GM12875 (cell line): ENCODE data around the gene HS6ST2.

Experiments
- H3K4me3 ChIP-seq: one replicate; pipeline ENCODE4 v1.5.1; 2011; ENCODE audit warnings: low read depth, low read length, control low read depth
- TF ChIP-seq, protein P1 (sequence below): IDR thresholded peaks from 2 replicates; pipeline ENCODE4 v1.5.1; 2011; ENCODE audit warnings: low read depth, mild to moderate bottlenecking, control low read depth, inconsistent platforms, low read length, moderate library complexity, borderline replicate concordance; ENCODE audit not compliant: insufficient read depth

The HS6ST2 gene

DNA sequence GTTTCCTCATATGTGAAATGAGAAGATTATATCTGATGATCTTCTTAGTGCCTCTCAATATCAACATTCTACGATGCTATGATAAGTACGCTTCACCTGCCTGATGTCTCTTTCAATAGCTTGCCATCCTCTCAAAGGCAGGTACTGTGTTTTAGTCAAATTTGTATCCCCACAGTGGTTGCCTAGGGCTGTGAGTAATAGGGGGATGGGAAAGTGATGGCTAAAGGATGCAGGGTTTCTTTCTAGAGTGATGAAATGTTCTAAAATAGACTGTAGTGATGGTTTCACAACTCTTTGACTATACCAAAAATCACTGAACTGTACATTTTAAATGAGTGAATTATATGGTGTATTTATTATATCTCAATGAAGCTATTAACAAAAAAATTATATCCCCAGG lies 142.8 kb downstream of the HS6ST2 start:
- H3K4me3 ChIP-seq = no peak overlapping the region
- TF ChIP-seq, protein P1, sequence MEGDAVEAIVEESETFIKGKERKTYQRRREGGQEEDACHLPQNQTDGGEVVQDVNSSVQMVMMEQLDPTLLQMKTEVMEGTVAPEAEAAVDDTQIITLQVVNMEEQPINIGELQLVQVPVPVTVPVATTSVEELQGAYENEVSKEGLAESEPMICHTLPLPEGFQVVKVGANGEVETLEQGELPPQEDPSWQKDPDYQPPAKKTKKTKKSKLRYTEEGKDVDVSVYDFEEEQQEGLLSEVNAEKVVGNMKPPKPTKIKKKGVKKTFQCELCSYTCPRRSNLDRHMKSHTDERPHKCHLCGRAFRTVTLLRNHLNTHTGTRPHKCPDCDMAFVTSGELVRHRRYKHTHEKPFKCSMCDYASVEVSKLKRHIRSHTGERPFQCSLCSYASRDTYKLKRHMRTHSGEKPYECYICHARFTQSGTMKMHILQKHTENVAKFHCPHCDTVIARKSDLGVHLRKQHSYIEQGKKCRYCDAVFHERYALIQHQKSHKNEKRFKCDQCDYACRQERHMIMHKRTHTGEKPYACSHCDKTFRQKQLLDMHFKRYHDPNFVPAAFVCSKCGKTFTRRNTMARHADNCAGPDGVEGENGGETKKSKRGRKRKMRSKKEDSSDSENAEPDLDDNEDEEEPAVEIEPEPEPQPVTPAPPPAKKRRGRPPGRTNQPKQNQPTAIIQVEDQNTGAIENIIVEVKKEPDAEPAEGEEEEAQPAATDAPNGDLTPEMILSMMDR = no peak

DNA sequence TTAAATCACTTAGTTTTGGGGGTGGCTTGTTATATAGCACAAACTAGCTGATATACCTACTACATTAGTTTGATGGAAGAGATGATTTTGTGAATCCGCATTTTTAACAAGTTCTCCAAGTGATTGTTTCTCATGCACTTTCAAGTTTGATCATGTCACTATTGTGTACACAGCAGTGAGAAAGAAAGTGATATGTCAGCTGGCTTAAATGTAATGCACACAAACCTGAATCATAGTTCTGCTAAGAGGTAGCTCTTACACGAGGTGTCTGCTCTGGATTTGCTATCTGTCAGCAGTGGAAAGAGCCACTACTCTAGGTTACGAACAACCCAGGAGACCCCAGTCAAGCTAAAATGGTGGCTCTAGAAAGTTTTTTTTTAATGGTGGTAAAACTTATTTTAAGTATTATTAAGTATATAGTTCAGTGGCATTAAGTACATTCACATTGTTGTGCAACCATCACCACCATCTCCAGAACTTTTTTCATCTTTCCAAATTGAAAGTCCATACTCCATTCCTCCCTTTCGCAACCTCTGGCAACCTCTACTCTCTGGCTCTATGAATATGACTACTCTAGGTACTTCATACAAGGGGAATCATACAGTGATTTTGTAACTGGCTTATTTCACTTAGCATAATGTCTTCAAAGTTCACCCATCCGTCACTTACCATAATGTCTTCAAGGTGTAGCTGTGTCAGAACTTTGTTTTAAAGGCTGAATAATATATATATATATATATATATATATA lies 147.3 kb downstream of the HS6ST2 start:
- no peak overlapping the region for H3K4me3 ChIP-seq

DNA sequence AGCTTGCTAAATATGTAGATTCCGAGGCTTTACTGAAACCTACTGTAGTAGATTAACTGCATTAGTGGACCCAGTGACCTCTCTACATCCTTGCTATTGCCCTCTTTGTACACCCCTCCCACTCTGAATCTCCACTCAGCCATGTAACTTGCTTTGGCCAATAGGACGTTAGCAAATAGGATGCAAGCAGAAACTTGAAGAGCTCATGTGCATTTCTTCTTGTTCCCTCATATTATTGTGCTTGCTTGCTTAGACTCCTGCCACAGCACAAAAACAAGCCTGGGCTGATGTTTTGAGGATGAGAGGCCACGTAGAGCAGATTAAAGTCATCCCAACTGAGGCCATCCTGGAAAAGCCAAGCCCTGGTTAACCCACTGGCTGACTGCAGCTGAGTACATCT lies 147.9 kb downstream of the HS6ST2 start:
- TF ChIP-seq, protein P1 = no peak
- no peak overlapping the region for H3K4me3 ChIP-seq

More for the DNA sequence above, 147.3 kb downstream of the HS6ST2 start:
- TF ChIP-seq, protein P1 = no peak

DNA sequence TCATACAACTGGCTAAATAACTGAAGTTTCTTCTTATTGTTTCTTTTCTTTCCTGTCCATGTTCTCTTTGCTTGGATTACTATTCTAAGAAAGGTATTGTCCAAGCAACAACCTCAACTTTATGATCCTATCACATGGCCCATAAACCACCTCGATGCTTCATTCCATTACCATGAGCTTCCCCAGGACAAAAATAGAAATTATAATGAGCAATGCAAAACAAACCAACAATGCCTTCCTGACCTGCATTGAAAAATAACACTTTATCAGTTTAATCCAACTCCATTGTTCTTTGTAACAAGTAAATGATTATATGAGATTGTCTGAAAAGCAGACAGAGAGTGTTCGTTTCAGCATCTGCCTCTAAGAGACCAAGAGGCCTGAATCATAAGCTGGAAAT lies 148.8 kb downstream of the HS6ST2 start:
- TF ChIP-seq, protein P1 = no peak
- no peak overlapping the region for H3K4me3 ChIP-seq

DNA sequence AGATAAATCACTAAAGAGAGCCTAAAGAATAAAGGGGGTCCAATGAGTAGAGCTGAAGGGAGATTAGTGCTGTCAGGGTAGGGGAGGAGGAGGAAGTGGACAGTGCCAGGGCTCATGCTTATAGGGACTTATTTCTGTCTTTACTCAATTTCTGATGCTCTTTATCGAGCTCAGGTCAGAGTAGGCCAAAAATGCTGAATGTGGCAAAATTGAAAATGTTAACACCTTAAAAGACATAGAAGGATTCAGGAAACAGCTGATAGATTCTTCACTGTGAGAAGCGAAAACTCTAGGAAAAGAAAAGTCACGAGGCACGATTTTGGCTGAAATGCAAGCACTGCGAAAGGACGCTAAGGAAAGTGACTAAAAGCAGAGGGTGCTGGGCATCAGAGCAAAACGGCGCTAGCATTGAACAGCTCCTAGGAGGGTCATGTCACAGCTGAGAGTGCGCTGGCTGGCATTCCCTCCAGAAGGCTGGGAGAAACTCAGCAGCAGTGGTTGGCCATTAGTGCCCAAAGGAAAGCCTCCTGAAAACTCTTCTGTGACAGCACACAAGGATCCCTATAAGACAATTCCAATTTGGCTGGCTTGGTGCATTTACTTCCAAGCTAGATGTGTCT lies 150.9 kb downstream of the HS6ST2 start:
- TF ChIP-seq, protein P1 = no peak
- H3K4me3 ChIP-seq = no peak overlapping the region

DNA sequence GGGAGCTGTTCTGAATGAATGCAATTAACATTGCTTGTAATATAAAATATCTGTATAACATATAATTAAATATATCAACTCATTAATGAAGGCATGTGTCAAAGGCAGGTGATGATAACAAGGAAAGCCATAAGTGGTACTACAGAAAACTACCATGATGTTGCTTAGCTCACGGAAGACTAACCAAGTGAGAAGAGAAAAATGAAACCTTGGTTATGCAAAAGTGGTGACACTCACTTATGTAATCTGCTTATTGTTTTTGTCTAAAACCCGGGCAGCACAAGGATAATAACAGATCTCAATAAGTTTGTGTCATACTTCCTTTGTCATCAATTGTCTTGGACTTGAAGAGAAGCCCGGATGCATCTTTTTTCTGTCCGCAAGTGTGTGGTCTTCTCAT lies 156.4 kb downstream of the HS6ST2 start:
- H3K4me3 ChIP-seq = no peak overlapping the region
- TF ChIP-seq, protein P1 = no peak

DNA sequence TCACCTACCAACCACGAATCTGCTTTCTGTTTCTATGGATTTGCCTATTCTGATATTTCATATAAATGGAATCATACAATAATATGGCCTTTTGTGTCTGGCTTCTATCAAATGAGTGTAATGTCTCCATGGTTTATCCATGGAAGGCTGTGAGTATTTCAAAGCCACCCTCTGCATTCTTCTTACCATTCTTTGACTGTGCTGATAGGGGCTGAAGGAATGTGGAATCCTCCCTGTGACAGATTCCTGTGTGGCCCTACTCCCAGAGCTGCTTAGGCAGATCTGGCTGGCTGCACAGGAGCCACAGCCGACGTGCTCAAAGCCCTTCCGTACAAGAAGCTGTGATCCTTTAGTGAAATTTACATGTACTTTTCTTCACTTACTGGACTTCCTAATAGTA lies 163.2 kb downstream of the HS6ST2 start:
- H3K4me3 ChIP-seq = no peak overlapping the region
- TF ChIP-seq, protein P1 = no peak
